ENCODE data around the gene CXCR5. TPM values are rescaled to one million over a fixed set of nuclear protein-coding genes. Genes with fewer than 3 reads are reported as not detected.

Gene CXCR5
- total RNA-seq, 4 donors from 2014 or later, result 0.17 TPM; not detected in 3

GRCh38 chr11:118857385-118857784 is 26.3 kb upstream of the CXCR5 start:
- DNase-seq (ENCODE audit: extremely low spot score), result no peak
- H3K4me3 ChIP-seq, result no peak overlapping the region
- H3K27ac ChIP-seq (replicated peaks in 1 of 4), result no peak overlapping the region
- no peaks in the 10 kb centered on the region for H3K36me3 ChIP-seq
- no peaks in the 10 kb centered on the region for H3K4me1 ChIP-seq
- intact Hi-C loops (cut with DNase I), result no loop called here
- no peaks in the 10 kb centered on the region for H3K9me3 ChIP-seq
- H3K27me3 ChIP-seq, result no peaks in the 10 kb centered on the region
- no peak for TF ChIP-seq EP300 (IDR thresholded peaks at IDR 0.05)
- TF ChIP-seq POLR2A (IDR thresholded peaks at IDR 0.05; ENCODE audit: low read depth), result no peak
- no peak for TF ChIP-seq CTCF (IDR thresholded peaks at IDR 0.05)
- no peak for TF ChIP-seq POLR2AphosphoS5 (IDR thresholded peaks at IDR 0.05)
- WGBS, result 91% methylated on average over 5 of the region's 5 CpGs

DNA sequence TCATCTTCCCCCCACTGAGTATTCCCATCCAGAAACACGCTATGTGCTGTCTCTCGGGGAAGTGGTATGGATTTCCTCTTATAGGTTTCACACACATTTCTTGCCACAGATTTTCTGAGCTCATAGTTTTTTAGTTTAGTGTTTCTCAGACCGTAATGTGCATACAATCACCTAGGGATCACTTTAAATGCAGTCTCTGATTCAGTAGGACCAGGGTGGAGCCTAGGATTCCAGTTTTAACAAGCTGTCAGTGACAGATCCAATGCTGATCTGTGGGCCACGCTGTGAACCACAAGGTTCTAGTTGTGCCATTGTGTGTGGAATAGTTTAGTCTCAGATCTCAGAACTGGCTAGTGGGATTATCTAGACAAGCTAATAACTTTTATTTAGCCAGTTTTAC is 23.7 kb upstream of the CXCR5 start:
- TF ChIP-seq POLR2AphosphoS5 (IDR thresholded peaks at IDR 0.05) (no peak), POLR2A (IDR thresholded peaks at IDR 0.05; ENCODE audit: low read depth) (no peak), EP300 (IDR thresholded peaks at IDR 0.05) (no peak), CTCF (IDR thresholded peaks at IDR 0.05) (no peak)
- 72% methylated on average over 4 of the region's 4 CpGs for WGBS
- H3K27me3 ChIP-seq, result no peaks in the 10 kb centered on the region
- H3K27ac ChIP-seq (replicated peaks in 1 of 4), result no peak overlapping the region
- no peak overlapping the region for H3K4me3 ChIP-seq
- H3K9me3 ChIP-seq, result no peaks in the 10 kb centered on the region
- no peaks in the 10 kb centered on the region for H3K36me3 ChIP-seq
- intact Hi-C loops (cut with DNase I), result no loop called here
- no peaks in the 10 kb centered on the region for H3K4me1 ChIP-seq
- no peak for DNase-seq (ENCODE audit: extremely low spot score)

- Histone ChIP-seq H3K36me3 (no peaks in the 10 kb centered on the region), H3K27ac (replicated peaks in 1 of 4) (no peak overlapping the region), H3K27me3 (no peaks in the 10 kb centered on the region), H3K4me1 (peaks cover 17 to 25% (median 21%) of the 10 kb centered on the region in 4 donors), H3K9me3 (no peaks in the 10 kb centered on the region), H3K4me3 (no peak overlapping the region)
- intact Hi-C loops (cut with DNase I), result no loop called here
- WGBS, result 81% methylated on average over 2 of the region's 2 CpGs
- DNase-seq (ENCODE audit: extremely low spot score), result no peak
- no peak for TF ChIP-seq CTCF (IDR thresholded peaks at IDR 0.05)
- TF ChIP-seq POLR2A (IDR thresholded peaks at IDR 0.05; ENCODE audit: low read depth), result no peak
- no peak for TF ChIP-seq EP300 (IDR thresholded peaks at IDR 0.05)
These were observed 15.0 kb upstream of the CXCR5 start for GRCh38 chr11:118868659-118869058.

GRCh38 chr11:118870396-118871343 is 13.0 kb upstream of the CXCR5 start:
- Histone ChIP-seq H3K4me1 (peaks cover 17 to 25% (median 21%) of the 10 kb centered on the region in 4 donors), H3K4me3 (peak overlapping the region; percentile 29 to 42 (median 32)), H3K9me3 (no peaks in the 10 kb centered on the region), H3K36me3 (no peaks in the 10 kb centered on the region), H3K27ac (replicated peaks in 1 of 4) (peak overlapping the region; percentile 78 to 87 (median 86)), H3K27me3 (no peaks in the 10 kb centered on the region)
- no peak for DNase-seq (ENCODE audit: extremely low spot score)
- TF ChIP-seq POLR2AphosphoS5 (IDR thresholded peaks at IDR 0.05) (no peak), CTCF (IDR thresholded peaks at IDR 0.05) (peak; percentile 11 to 30 (median 16))
- intact Hi-C loops (cut with DNase I), result no loop called here
- 54% methylated on average over 13 of the region's 14 CpGs for WGBS

Data from esophagus muscularis mucosa (tissue), 4 donors.